Measurements from ENCODE around the gene BNIP5. TPM values are rescaled to one million over a fixed set of nuclear protein-coding genes. Genes with fewer than 3 reads are reported as not detected.

Gene BNIP5
- total RNA-seq, 2 donors from 2014 or later: 0.33 to 0.52 TPM

DNA sequence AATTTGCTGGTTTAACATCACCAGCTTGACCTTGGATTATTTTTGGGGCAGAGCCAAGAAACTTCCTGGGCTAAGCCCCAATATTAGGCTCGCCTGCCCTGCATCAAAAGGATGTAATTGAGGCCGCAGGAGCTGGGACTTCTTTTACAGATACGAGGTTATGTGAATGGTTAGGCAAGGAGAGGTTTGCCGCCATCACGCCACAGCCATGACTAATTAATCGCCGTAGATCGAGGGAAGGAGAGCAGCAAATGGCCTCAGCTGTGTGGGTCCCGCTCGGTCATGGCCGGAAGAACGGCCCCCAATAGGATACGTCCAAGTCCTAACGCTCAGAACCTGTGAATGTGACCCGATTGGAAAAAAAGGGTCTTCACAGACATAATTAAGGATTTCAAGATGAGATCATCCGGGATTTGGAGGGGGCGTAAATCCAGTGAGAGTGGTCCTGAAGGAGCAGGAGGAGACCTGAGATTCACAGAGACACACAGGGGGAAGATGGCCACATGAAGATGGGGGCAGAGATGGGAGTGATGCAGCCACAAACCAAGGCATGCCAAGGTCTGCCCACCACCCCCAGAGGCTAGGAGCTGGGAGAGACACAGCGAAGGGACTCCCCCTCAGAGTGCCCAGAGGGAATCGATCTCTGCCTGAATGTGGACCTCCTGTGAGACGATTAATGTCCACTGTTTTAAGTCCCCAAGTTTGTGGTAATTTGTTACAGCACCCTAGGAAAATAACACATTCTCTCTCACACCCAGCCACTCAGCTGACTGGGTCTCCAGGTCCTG lies 10.0 kb upstream of the BNIP5 start:
- 90 to 97% methylated on average over 19 to 20 of the region's 20 CpGs for WGBS, 2 donors
- peak overlapping the region in 2 of 4 donors; percentile 56 to 62 for H3K27ac ChIP-seq
- no peak for ATAC-seq

DNA sequence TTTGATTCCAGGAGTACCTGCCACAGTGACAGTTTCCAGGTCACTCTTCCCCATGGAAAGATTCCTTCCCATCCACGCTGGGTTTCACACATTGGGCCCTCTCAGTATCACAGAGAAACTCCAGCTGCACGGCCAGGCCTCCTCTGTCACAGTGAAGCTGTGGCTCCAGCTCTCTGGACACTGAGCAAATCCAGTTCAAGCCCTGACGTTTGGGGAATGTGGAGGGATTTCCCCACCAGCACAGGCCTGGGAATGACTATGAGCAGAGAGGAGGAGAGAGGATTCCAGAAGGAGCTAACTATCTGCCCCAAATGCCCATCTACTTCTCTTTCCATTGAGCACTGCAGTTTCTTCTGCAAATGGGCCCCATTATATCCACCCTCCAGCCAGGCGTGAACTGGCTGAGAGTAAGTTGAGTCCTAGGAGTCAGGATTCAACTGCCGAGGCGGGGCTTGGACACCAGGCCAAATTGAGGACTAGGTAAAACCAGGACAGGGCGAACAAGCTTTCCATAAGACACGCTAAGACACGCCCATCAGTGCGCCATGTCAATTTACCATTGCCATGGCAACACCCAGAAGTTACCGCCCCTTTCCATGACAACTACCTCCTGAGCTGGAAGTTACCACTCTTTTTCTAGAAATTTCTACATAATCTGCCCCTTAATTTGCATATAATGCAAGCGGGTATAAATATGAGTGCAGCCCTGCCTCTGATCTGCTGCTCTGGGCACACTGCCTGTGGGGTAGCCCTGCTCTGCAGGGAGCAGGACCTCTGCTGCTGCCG lies 9.2 kb upstream of the BNIP5 start:
- intact Hi-C loops (cut with DNase I): no loop called here
- no peak overlapping the region for H3K4me3 ChIP-seq
- no peaks in the 10 kb centered on the region for H3K27me3 ChIP-seq
- ATAC-seq: no peak
- H3K36me3 ChIP-seq (replicated peaks in 1 of 2; ENCODE audit: insufficient read depth in 1 of 2, low read depth in 2 of 2): no peaks in the 10 kb centered on the region
- TF ChIP-seq POLR2A (IDR thresholded peaks at IDR 0.05): no peak
- TF ChIP-seq, protein P1, sequence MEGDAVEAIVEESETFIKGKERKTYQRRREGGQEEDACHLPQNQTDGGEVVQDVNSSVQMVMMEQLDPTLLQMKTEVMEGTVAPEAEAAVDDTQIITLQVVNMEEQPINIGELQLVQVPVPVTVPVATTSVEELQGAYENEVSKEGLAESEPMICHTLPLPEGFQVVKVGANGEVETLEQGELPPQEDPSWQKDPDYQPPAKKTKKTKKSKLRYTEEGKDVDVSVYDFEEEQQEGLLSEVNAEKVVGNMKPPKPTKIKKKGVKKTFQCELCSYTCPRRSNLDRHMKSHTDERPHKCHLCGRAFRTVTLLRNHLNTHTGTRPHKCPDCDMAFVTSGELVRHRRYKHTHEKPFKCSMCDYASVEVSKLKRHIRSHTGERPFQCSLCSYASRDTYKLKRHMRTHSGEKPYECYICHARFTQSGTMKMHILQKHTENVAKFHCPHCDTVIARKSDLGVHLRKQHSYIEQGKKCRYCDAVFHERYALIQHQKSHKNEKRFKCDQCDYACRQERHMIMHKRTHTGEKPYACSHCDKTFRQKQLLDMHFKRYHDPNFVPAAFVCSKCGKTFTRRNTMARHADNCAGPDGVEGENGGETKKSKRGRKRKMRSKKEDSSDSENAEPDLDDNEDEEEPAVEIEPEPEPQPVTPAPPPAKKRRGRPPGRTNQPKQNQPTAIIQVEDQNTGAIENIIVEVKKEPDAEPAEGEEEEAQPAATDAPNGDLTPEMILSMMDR (IDR thresholded peaks at IDR 0.05): no peak
- H3K27ac ChIP-seq: no peak overlapping the region
- 88 to 89% methylated on average over 11 to 13 of the region's 13 CpGs for WGBS, 2 donors
- DNase-seq: no peak
- H3K4me1 ChIP-seq: peaks cover 28% of the 10 kb centered on the region
- no peaks in the 10 kb centered on the region for H3K9me3 ChIP-seq

More for the DNA sequence above, 10.0 kb upstream of the BNIP5 start:
- Histone ChIP-seq H3K4me1 (peaks cover 31% of the 10 kb centered on the region), H3K36me3 (replicated peaks in 1 of 2; ENCODE audit: insufficient read depth in 1 of 2, low read depth in 2 of 2) (no peaks in the 10 kb centered on the region), H3K27me3 (no peaks in the 10 kb centered on the region), H3K4me3 (no peak overlapping the region), H3K9me3 (no peaks in the 10 kb centered on the region)
- no peak for DNase-seq
- intact Hi-C loops (cut with DNase I): no loop called here
- TF ChIP-seq POLR2A (IDR thresholded peaks at IDR 0.05): no peak
- TF ChIP-seq, protein P1 (IDR thresholded peaks at IDR 0.05): no peak

DNA sequence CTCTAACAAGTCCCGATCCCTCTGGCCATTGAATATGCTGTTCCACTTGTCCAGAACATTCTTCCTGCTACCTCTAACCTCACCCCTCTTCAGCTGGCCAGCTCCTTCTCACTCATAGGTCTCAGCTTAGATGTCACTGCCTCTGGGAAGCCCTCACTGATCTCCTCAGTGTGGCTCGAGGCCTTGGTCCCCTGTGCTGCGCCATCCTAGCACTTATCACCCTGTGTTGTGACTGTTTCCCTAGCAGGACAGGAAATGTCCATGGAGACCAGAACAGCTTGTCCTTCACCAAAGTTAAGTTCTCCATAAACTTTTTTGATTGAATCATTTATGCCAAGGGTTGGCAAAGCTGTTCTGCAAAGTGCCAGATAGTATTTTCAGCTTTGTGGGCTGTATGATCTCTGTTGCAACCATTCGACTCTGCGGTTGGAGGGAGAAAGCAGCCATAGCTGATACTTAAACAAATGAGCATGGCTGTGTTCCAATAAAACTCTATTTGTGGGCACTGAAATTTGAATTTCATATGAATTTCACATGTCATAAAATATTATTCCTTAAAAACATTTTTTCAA lies 6.5 kb upstream of the BNIP5 start:
- Histone ChIP-seq H3K9me3 (no peaks in the 10 kb centered on the region), H3K36me3 (replicated peaks in 1 of 2; ENCODE audit: insufficient read depth in 1 of 2, low read depth in 2 of 2) (no peaks in the 10 kb centered on the region), H3K27ac (no peak overlapping the region), H3K4me1 (peaks cover 22% of the 10 kb centered on the region), H3K27me3 (no peaks in the 10 kb centered on the region), H3K4me3 (no peak overlapping the region)
- no peak for TF ChIP-seq POLR2A (IDR thresholded peaks at IDR 0.05)
- TF ChIP-seq, protein P1 (IDR thresholded peaks at IDR 0.05): no peak
- DNase-seq (no peak), ATAC-seq (no peak)
- intact Hi-C loops (cut with DNase I): no loop called here
- 62 to 88% methylated on average over 5 of the region's 5 CpGs for WGBS, 2 donors

DNA sequence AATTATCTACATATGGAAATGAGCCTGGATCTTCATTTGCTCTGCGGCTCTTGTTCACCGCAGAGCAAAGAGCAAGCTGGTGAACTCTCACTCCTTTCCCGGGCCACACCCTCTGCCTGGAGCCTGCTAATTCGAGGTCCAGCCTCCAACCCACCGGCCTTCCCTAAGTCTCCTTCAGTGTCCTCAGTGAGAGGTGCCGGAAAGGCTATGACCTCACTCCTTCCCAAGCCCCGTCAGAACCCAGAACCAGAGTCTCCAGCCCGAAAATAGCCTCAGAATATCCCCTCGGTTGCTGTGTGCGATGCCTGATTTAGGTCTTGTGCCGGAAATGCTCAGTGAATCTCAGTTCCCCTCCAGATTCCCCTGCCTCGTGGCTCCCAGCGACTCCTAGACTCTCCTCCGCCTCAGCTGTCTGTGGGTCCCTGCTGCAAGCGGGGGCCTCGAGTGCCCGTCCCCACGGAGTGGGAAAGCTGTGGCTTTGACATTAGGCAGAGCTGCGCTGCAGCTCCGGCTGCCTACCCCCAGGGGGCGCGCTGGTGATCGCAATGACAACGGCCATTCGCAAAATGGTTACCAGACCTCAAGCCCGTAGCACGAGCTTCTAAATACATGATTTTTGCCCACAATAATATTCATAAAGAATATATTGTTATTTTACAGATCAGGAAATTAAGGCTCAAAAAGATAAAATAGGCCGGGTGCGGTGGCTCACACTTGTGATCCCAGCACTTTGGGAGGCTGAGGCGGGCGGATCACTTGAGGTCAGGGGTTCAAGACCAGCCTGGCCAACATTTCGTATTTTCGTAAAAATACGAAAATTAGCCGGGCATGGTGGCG lies 4.1 kb upstream of the BNIP5 start:
- no peaks in the 10 kb centered on the region for H3K27me3 ChIP-seq
- DNase-seq (peak; percentile 77 to 86 (median 79)), ATAC-seq (peak; percentile 85)
- no peaks in the 10 kb centered on the region for H3K36me3 ChIP-seq (replicated peaks in 1 of 2; ENCODE audit: insufficient read depth in 1 of 2, low read depth in 2 of 2)
- no peaks in the 10 kb centered on the region for H3K9me3 ChIP-seq
- intact Hi-C loops (cut with DNase I): no loop called here
- no peak overlapping the region for H3K27ac ChIP-seq
- H3K4me1 ChIP-seq: peaks cover 10% of the 10 kb centered on the region
- no peak overlapping the region for H3K4me3 ChIP-seq
- 22 to 24% methylated on average over 34 to 36 of the region's 36 CpGs for WGBS, 2 donors
- no peak for TF ChIP-seq POLR2A (IDR thresholded peaks at IDR 0.05)
- TF ChIP-seq, protein P1 (IDR thresholded peaks at IDR 0.05): peak; percentile 72 to 97 (median 87)
